ENCODE results near the gene DAGLA.

The DAGLA gene

GRCh38 chr11:61739413-61739812 lies 59.2 kb downstream of the DAGLA start:
- Histone ChIP-seq H3K9me3 (ENCODE audit: low read length) (no peaks in the 10 kb centered on the region), H3K27ac (ENCODE audit: low read depth, low read length, poor library complexity, severe bottlenecking) (no peak overlapping the region), H3K4me2 (ENCODE audit: low read length) (no peak overlapping the region), H3K9me2 (ENCODE audit: low read depth, low read length) (no peaks in the 10 kb centered on the region), H3K4me3 (ENCODE audit: low read depth, low read length, poor library complexity, severe bottlenecking) (no peak overlapping the region), H2AFZ (ENCODE audit: low read length) (no peak overlapping the region), H3K79me2 (ENCODE audit: insufficient read depth, low read length) (no peaks in the 10 kb centered on the region), H3K4me1 (ENCODE audit: insufficient read depth, low read length, severe bottlenecking) (no peaks in the 10 kb centered on the region), H3F3A (ENCODE audit: insufficient read depth, low read length) (no peaks in the 10 kb centered on the region), H3K9ac (ENCODE audit: low read length) (no peak overlapping the region), H3K27me3 (ENCODE audit: insufficient read depth, low read length) (peaks cover 5% of the 10 kb centered on the region; the same call in 1 of the 2 replicates), H4K20me1 (ENCODE audit: insufficient read depth, low read length) (no peaks in the 10 kb centered on the region), H3K36me3 (ENCODE audit: insufficient read depth, low read length) (no peaks in the 10 kb centered on the region)
- TF ChIP-seq CTCF (IDR thresholded peaks at IDR 0.05; ENCODE audit: low read length) (no peak), EZH2 (IDR thresholded peaks at IDR 0.05; ENCODE audit: borderline replicate concordance, low read length) (no peak)

GRCh38 chr11:61739966-61740365 lies 59.8 kb downstream of the DAGLA start:
- Histone ChIP-seq H2AFZ (ENCODE audit: low read length) (no peak overlapping the region), H3K9me3 (ENCODE audit: low read length) (no peaks in the 10 kb centered on the region), H3K27ac (ENCODE audit: low read depth, low read length, poor library complexity, severe bottlenecking) (no peak overlapping the region), H3K4me1 (ENCODE audit: insufficient read depth, low read length, severe bottlenecking) (no peaks in the 10 kb centered on the region), H3K4me3 (ENCODE audit: low read depth, low read length, poor library complexity, severe bottlenecking) (no peak overlapping the region), H3F3A (ENCODE audit: insufficient read depth, low read length) (no peaks in the 10 kb centered on the region), H3K79me2 (ENCODE audit: insufficient read depth, low read length) (no peaks in the 10 kb centered on the region), H3K9me2 (ENCODE audit: low read depth, low read length) (no peaks in the 10 kb centered on the region), H3K9ac (ENCODE audit: low read length) (no peak overlapping the region), H3K27me3 (ENCODE audit: insufficient read depth, low read length) (peaks cover 5% of the 10 kb centered on the region; the same call in 1 of the 2 replicates), H3K4me2 (ENCODE audit: low read length) (no peak overlapping the region), H4K20me1 (ENCODE audit: insufficient read depth, low read length) (no peaks in the 10 kb centered on the region), H3K36me3 (ENCODE audit: insufficient read depth, low read length) (no peaks in the 10 kb centered on the region)
- TF ChIP-seq CTCF (IDR thresholded peaks at IDR 0.05; ENCODE audit: low read length), result no peak
- no peak for TF ChIP-seq EZH2 (IDR thresholded peaks at IDR 0.05; ENCODE audit: borderline replicate concordance, low read length)

- no peak overlapping the region for H3K9ac ChIP-seq (ENCODE audit: low read length)
- H3K27me3 ChIP-seq (ENCODE audit: insufficient read depth, low read length), result peaks cover 5% of the 10 kb centered on the region; the same call in 1 of the 2 replicates
- no peaks in the 10 kb centered on the region for H3K79me2 ChIP-seq (ENCODE audit: insufficient read depth, low read length)
- H3K27ac ChIP-seq (ENCODE audit: low read depth, low read length, poor library complexity, severe bottlenecking), result no peak overlapping the region
- H3K4me2 ChIP-seq (ENCODE audit: low read length), result no peak overlapping the region
- no peaks in the 10 kb centered on the region for H3F3A ChIP-seq (ENCODE audit: insufficient read depth, low read length)
- TF ChIP-seq CTCF (IDR thresholded peaks at IDR 0.05; ENCODE audit: low read length), result no peak
- TF ChIP-seq EZH2 (IDR thresholded peaks at IDR 0.05; ENCODE audit: borderline replicate concordance, low read length), result no peak
- no peaks in the 10 kb centered on the region for H3K36me3 ChIP-seq (ENCODE audit: insufficient read depth, low read length)
- H3K9me2 ChIP-seq (ENCODE audit: low read depth, low read length), result no peaks in the 10 kb centered on the region
- no peak overlapping the region for H2AFZ ChIP-seq (ENCODE audit: low read length)
- H4K20me1 ChIP-seq (ENCODE audit: insufficient read depth, low read length), result no peaks in the 10 kb centered on the region
- no peak overlapping the region for H3K4me3 ChIP-seq (ENCODE audit: low read depth, low read length, poor library complexity, severe bottlenecking)
- H3K9me3 ChIP-seq (ENCODE audit: low read length), result no peaks in the 10 kb centered on the region
- H3K4me1 ChIP-seq (ENCODE audit: insufficient read depth, low read length, severe bottlenecking), result no peaks in the 10 kb centered on the region
Measured at GRCh38 chr11:61742391-61742790, 62.2 kb downstream of the DAGLA start.

Measured in OCI-LY1 (cell line).